GM20000 (cell line): Measurements from ENCODE around the gene DAB2IP.

ENCODE experiments used
- DNase-seq: peaks from one replicate; pipeline ENCODE4 v3.0.0; 2012; ENCODE audit warnings: low spot score
- CTCF ChIP-seq: IDR thresholded peaks from 2 replicates; pipeline ENCODE4 v1.5.1; 2012; ENCODE audit warnings: mild to moderate bottlenecking, control low read depth; ENCODE audit errors: extremely low read depth, missing control alignments

Gene DAB2IP

GRCh38 chr9:121720311-121721057 is 69.0 kb downstream of the DAB2IP start:
- no peak for TF ChIP-seq CTCF

GRCh38 chr9:121721058-121721350 is 69.6 kb downstream of the DAB2IP start:
- TF ChIP-seq CTCF, result no peak
- DNase-seq, result no peak

More at GRCh38 chr9:121720311-121721057, 69.0 kb downstream of the DAB2IP start:
- DNase-seq, result no peak

- no peak for TF ChIP-seq CTCF
- no peak for DNase-seq
Measured at GRCh38 chr9:121721770-121722169, 70.3 kb downstream of the DAB2IP start.

GRCh38 chr9:121725008-121725775 is 73.8 kb downstream of the DAB2IP start:
- no peak for DNase-seq
- TF ChIP-seq CTCF, result no peak

GRCh38 chr9:121727295-121728020 is 76.0 kb downstream of the DAB2IP start:
- TF ChIP-seq CTCF, result no peak
- no peak for DNase-seq

- DNase-seq, result no peak
- no peak for TF ChIP-seq CTCF
Measured at GRCh38 chr9:121728916-121729315, 77.5 kb downstream of the DAB2IP start.
